Spinal cord (tissue), 10 donors: ENCODE results near the gene DOCK8. TPM values are rescaled to one million over a fixed set of nuclear protein-coding genes. Genes with fewer than 3 reads are reported as not detected.
"Not testable (repeated sequence)": the region's sequence is repeated elsewhere in the genome, so short reads cannot be mapped to it uniquely, and the experiment has no call there.

Source experiments
- DNase-seq, 6 donors: peaks; one replicate each; pipeline versions ENCODE4 v3.0.0 to v3.0.0-alpha.2; 2013 to 2015; ENCODE audit warnings: low spot score in 6 of 6, low read depth in 4 of 6
- H3K27ac ChIP-seq: one replicate; pipeline ENCODE4 v1.5.1; 2013; ENCODE audit warnings: low read depth, low read length, control low read depth
- H3K27me3 ChIP-seq: one replicate; pipeline ENCODE4 v1.6.1; 2013; ENCODE audit warnings: low read length; ENCODE audit not compliant: control insufficient read depth, insufficient read depth
- H3K36me3 ChIP-seq: one replicate; pipeline ENCODE4 v1.6.1; 2013; ENCODE audit warnings: low read length; ENCODE audit not compliant: control insufficient read depth, insufficient read depth
- H3K4me1 ChIP-seq: one replicate; pipeline ENCODE4 v1.6.1; 2013; ENCODE audit warnings: low read length; ENCODE audit not compliant: control insufficient read depth, insufficient read depth
- H3K4me3 ChIP-seq: one replicate; pipeline ENCODE4 v1.5.1; 2013; ENCODE audit warnings: low read depth, low read length, control low read depth
- H3K9me3 ChIP-seq: one replicate; pipeline ENCODE4 v1.6.1; 2013; ENCODE audit warnings: low read length; ENCODE audit not compliant: control insufficient read depth, insufficient read depth
- WGBS: methylation state at CpG from one replicate; pipeline ENCODE4 v1.1.5; 2013; ENCODE audit warnings: missing lambda C conversion rate; ENCODE audit not compliant: insufficient coverage; 5-methylcytosine and 5-hydroxymethylcytosine counted together
- polyA plus RNA-seq, 2 donors: library from polyadenylated mRNA; unstranded; fragments of 120-200 nt; gene quantifications; one replicate each; pipeline ENCODE4 v1.2.1, GENCODE V29; 2013; ENCODE audit not compliant: insufficient read length in 2 of 2
- total RNA-seq, 2 donors: library from RNA; depleted of rRNA in 1 of 2; stranded (reverse); fragments of 120-200 nt in 1 of 2; fragments of >200 nt in 1 of 2; gene quantifications; one replicate each; pipeline versions ENCODE4 v1.2.3 to v1.2.4, GENCODE V29; 2013 to 2014
- donor health status: healthy.

DOCK8 gene
- total and polyA plus RNA-seq, 4 donors = 7.2 to 14.2 (median 11.4) TPM

GRCh38 chr9:212297-212696 is 2.4 kb upstream of the DOCK8 start:
- peak in 1 of 6 donors; percentile 0 for DNase-seq
- peaks cover 7% of the 10 kb centered on the region for H3K4me1 ChIP-seq
- H3K9me3 ChIP-seq = no peaks in the 10 kb centered on the region
- WGBS = 82% methylated on average over 3 of the region's 3 CpGs
- H3K36me3 ChIP-seq = no peaks in the 10 kb centered on the region
- H3K4me3 ChIP-seq = no peak overlapping the region
- H3K27ac ChIP-seq = no peak overlapping the region
- H3K27me3 ChIP-seq = peaks cover 30% of the 10 kb centered on the region

- H3K4me1 ChIP-seq, H3K9me3 ChIP-seq, H3K4me3 ChIP-seq, H3K27ac ChIP-seq, DNase-seq, H3K36me3 ChIP-seq: not testable (repeated sequence)
- peaks cover 30% of the 10 kb centered on the region for H3K27me3 ChIP-seq
- 68% methylated on average over 17 of the region's 24 CpGs for WGBS
These were observed 764 bp upstream of the DOCK8 start for GRCh38 chr9:213901-214300.

- Histone ChIP-seq H3K27me3 (peaks cover 30% of the 10 kb centered on the region), H3K36me3 (no peaks in the 10 kb centered on the region), H3K4me1 (peaks cover 7% of the 10 kb centered on the region), H3K27ac (no peak overlapping the region), H3K9me3 (no peaks in the 10 kb centered on the region), H3K4me3 (peak overlapping the region; percentile 4)
- no peak for DNase-seq
- WGBS = 4% methylated on average over 14 of the region's 14 CpGs
These were observed 366 bp upstream of the DOCK8 start for GRCh38 chr9:214351-214647.

- H3K27ac ChIP-seq = no peak overlapping the region
- no peaks in the 10 kb centered on the region for H3K9me3 ChIP-seq
- DNase-seq = no peak
- peak overlapping the region; percentile 29 for H3K4me3 ChIP-seq
- no CpG with 5 or more reads among the region's 6 CpGs for WGBS
- peaks cover 7% of the 10 kb centered on the region for H3K4me1 ChIP-seq
- peaks cover 30% of the 10 kb centered on the region for H3K27me3 ChIP-seq
- no peaks in the 10 kb centered on the region for H3K36me3 ChIP-seq
These were observed 1.0 kb downstream of the DOCK8 start for GRCh38 chr9:215631-216155.

GRCh38 chr9:216866-217265 is 2.2 kb downstream of the DOCK8 start:
- Histone ChIP-seq H3K4me3 (no peak overlapping the region), H3K36me3 (no peaks in the 10 kb centered on the region), H3K27me3 (peaks cover 30% of the 10 kb centered on the region), H3K4me1 (peaks cover 7% of the 10 kb centered on the region), H3K9me3 (no peaks in the 10 kb centered on the region), H3K27ac (no peak overlapping the region)
- 40% methylated on average over 1 of the region's 1 CpG for WGBS
- DNase-seq = no peak

GRCh38 chr9:217950-218349 is 3.3 kb downstream of the DOCK8 start:
- H3K4me1 ChIP-seq = peaks cover 7% of the 10 kb centered on the region
- H3K9me3 ChIP-seq = no peaks in the 10 kb centered on the region
- H3K27me3 ChIP-seq = peaks cover 27% of the 10 kb centered on the region
- no peaks in the 10 kb centered on the region for H3K36me3 ChIP-seq
- no peak overlapping the region for H3K27ac ChIP-seq
- no CpG with 5 or more reads among the region's 2 CpGs for WGBS
- H3K4me3 ChIP-seq = no peak overlapping the region
- DNase-seq = no peak

GRCh38 chr9:219036-219435 is 4.4 kb downstream of the DOCK8 start:
- not testable (repeated sequence) for H3K36me3 ChIP-seq, H3K27ac ChIP-seq, H3K4me1 ChIP-seq, H3K4me3 ChIP-seq, H3K9me3 ChIP-seq, DNase-seq
- no CpG with 5 or more reads among the region's 7 CpGs for WGBS
- peaks cover 24% of the 10 kb centered on the region for H3K27me3 ChIP-seq

- 83% methylated on average over 3 of the region's 7 CpGs for WGBS
- H3K36me3 ChIP-seq = no peaks in the 10 kb centered on the region
- peaks cover 4% of the 10 kb centered on the region for H3K4me1 ChIP-seq
- no peak for DNase-seq
- no peak overlapping the region for H3K27ac ChIP-seq
- H3K27me3 ChIP-seq = peaks cover 17% of the 10 kb centered on the region
- H3K9me3 ChIP-seq = no peaks in the 10 kb centered on the region
- no peak overlapping the region for H3K4me3 ChIP-seq
These were observed 5.2 kb downstream of the DOCK8 start for GRCh38 chr9:219670-220365.

GRCh38 chr9:221989-222776 is 7.5 kb downstream of the DOCK8 start:
- Histone ChIP-seq H3K4me1 (no peaks in the 10 kb centered on the region), H3K9me3 (no peaks in the 10 kb centered on the region), H3K4me3 (no peak overlapping the region), H3K27me3 (no peaks in the 10 kb centered on the region), H3K27ac (no peak overlapping the region), H3K36me3 (no peaks in the 10 kb centered on the region)
- DNase-seq = no peak
- 61% methylated on average over 2 of the region's 6 CpGs for WGBS

GRCh38 chr9:223152-223551 is 8.5 kb downstream of the DOCK8 start:
- no peak overlapping the region for H3K4me3 ChIP-seq
- no peaks in the 10 kb centered on the region for H3K27me3 ChIP-seq
- H3K4me1 ChIP-seq = no peaks in the 10 kb centered on the region
- no peak overlapping the region for H3K27ac ChIP-seq
- DNase-seq = no peak
- no peaks in the 10 kb centered on the region for H3K36me3 ChIP-seq
- no CpG with 5 or more reads among the region's 3 CpGs for WGBS
- no peaks in the 10 kb centered on the region for H3K9me3 ChIP-seq
